ENCODE measurements around the gene ARMH1.
"Not testable (repeated sequence)": the region's sequence is repeated elsewhere in the genome, so short reads cannot be mapped to it uniquely, and the experiment has no call there.

The ARMH1 gene

GRCh38 chr1:44743211-44743610 is 68.7 kb downstream of the ARMH1 start:
- H3K27ac Mint-ChIP-seq = peak overlapping the region; percentile 35
- H3K4me1 Mint-ChIP-seq (ENCODE audit: low read depth) = peaks cover 32% of the 10 kb centered on the region
- peak overlapping the region; percentile 25 for H3K4me3 Mint-ChIP-seq

GRCh38 chr1:44747878-44748277 is 73.4 kb downstream of the ARMH1 start:
- no peaks in the 10 kb centered on the region for H3K27me3 Mint-ChIP-seq (ENCODE audit: low read depth)
- H3K36me3 Mint-ChIP-seq (ENCODE audit: low read depth) = peaks cover 57% of the 10 kb centered on the region
- peaks cover 24% of the 10 kb centered on the region for H3K4me1 Mint-ChIP-seq (ENCODE audit: low read depth)
- H3K27ac Mint-ChIP-seq = peak overlapping the region; percentile 31
- no peak overlapping the region for H3K4me3 Mint-ChIP-seq
- no peak for DNase-seq (ENCODE audit: low spot score)
- H3K9me3 Mint-ChIP-seq = no peaks in the 10 kb centered on the region

More at GRCh38 chr1:44743211-44743610, 68.7 kb downstream of the ARMH1 start:
- H3K9me3 Mint-ChIP-seq = no peaks in the 10 kb centered on the region
- peaks cover 54% of the 10 kb centered on the region for H3K36me3 Mint-ChIP-seq (ENCODE audit: low read depth)
- no peak for DNase-seq (ENCODE audit: low spot score)
- H3K27me3 Mint-ChIP-seq (ENCODE audit: low read depth) = no peaks in the 10 kb centered on the region

- Mint-ChIP-seq H3K4me1 (ENCODE audit: low read depth) (peaks cover 4% of the 10 kb centered on the region), H3K9me3 (no peaks in the 10 kb centered on the region), H3K4me3 (no peak overlapping the region), H3K36me3 (ENCODE audit: low read depth) (peaks cover 70% of the 10 kb centered on the region), H3K27ac (no peak overlapping the region), H3K27me3 (ENCODE audit: low read depth) (no peaks in the 10 kb centered on the region)
- DNase-seq (ENCODE audit: low spot score) = no peak
These were observed 82.9 kb downstream of the ARMH1 start for GRCh38 chr1:44757420-44757819.

DNA sequence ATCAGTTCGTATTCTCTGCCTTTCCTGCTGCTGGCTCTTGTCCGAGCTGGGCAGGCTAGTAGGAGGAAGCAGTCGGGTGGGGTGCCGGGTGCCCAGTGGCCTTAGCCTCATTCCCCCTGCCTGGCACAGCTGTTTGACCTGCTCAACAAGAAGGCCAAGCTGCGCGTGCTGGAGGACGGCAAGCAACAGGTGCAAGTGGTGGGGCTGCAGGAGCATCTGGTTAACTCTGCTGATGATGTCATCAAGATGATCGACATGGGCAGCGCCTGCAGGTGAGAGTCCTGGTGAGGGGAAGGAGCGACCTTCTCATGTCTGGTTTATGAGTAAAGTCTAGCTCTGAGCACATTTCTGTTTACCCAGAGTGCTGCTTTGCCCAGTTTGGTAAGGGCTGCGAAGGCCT is 84.6 kb downstream of the ARMH1 start:
- peaks cover 71% of the 10 kb centered on the region for H3K36me3 Mint-ChIP-seq (ENCODE audit: low read depth)

DNA sequence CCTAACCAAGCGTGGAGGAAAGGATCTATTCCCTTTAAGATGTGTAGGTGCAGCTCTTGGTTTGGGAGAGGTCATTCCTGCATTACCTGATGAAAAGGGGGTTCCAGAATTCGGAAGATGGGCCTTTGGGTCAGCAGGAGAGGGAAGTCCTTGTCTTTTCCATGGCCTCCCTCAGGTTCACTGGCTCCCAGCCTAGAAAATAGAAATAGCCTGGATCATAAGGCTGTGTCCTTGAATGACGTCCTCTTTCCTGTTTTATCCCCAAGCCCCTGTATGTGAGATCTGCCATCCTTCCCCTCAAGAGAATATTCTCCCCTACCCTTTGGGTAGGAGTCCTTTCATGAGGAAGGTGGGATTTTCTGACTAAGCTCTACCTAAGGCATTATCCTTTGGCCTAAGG is 86.4 kb downstream of the ARMH1 start:
- no peaks in the 10 kb centered on the region for H3K9me3 Mint-ChIP-seq
- H3K4me1 Mint-ChIP-seq (ENCODE audit: low read depth) = peaks cover 4% of the 10 kb centered on the region
- peaks cover 65% of the 10 kb centered on the region for H3K36me3 Mint-ChIP-seq (ENCODE audit: low read depth)
- no peak overlapping the region for H3K27ac Mint-ChIP-seq
- no peaks in the 10 kb centered on the region for H3K27me3 Mint-ChIP-seq (ENCODE audit: low read depth)
- no peak for DNase-seq (ENCODE audit: low spot score)
- no peak overlapping the region for H3K4me3 Mint-ChIP-seq

More for the DNA sequence above, 84.6 kb downstream of the ARMH1 start:
- no peak overlapping the region for H3K27ac Mint-ChIP-seq
- peaks cover 4% of the 10 kb centered on the region for H3K4me1 Mint-ChIP-seq (ENCODE audit: low read depth)
- H3K4me3 Mint-ChIP-seq = no peak overlapping the region
- no peak for DNase-seq (ENCODE audit: low spot score)
- no peaks in the 10 kb centered on the region for H3K27me3 Mint-ChIP-seq (ENCODE audit: low read depth)
- H3K9me3 Mint-ChIP-seq = no peaks in the 10 kb centered on the region

- not testable (repeated sequence) for H3K4me1 Mint-ChIP-seq (ENCODE audit: low read depth); DNase-seq (ENCODE audit: low spot score); H3K27me3 Mint-ChIP-seq (ENCODE audit: low read depth); H3K4me3 Mint-ChIP-seq; H3K9me3 Mint-ChIP-seq; H3K27ac Mint-ChIP-seq
- H3K36me3 Mint-ChIP-seq (ENCODE audit: low read depth) = peaks cover 36% of the 10 kb centered on the region
These were observed 91.9 kb downstream of the ARMH1 start for GRCh38 chr1:44766421-44766820.
